HepG2 (cell line): ENCODE data around the gene OR8A1. TPM values are rescaled to one million over a fixed set of nuclear protein-coding genes. Genes with fewer than 3 reads are reported as not detected.

ENCODE experiments used
- ATAC-seq: fragments of 200-7000 bp; cut with Tn5 transposase; 3 replicates; pipeline ENCODE4 v1.9.1; 2020; ENCODE audit warnings: mild to moderate bottlenecking, moderate library complexity
- BruUV-seq: library from RNA; stranded (reverse); fragments of 400-500 nt; replicated peaks from 2 replicates; lab custom pipeline; 2021; lab: Mats Ljungman, UMichigan
- CTCF ChIA-PET: fragments of 300-600 bp; formaldehyde crosslinking; extraction: SDS; loops from one replicate; lab custom pipeline; 2021; ENCODE audit warnings: low total read pairs, inconsistent platforms, low intra/inter-chr PET ratio; lab: Yijun Ruan, JAX
- POLR2A ChIA-PET: fragments of 350-600 bp; sonication (Branson Sonifier 250); formaldehyde crosslinking; loops from one replicate; lab custom pipeline; 2020; ENCODE audit warnings: antibody characterized with exemption, inconsistent platforms; lab: Yijun Ruan, JAX
- DNase-seq: peaks from one replicate; pipeline ENCODE4 v3.0.0-alpha.2; 2015; ENCODE audit warnings: low spot score
- FAIRE-seq: peaks from 3 replicates; lab custom pipeline; 2011; peaks lifted over from hg19 to GRCh38; lab: Jason Lieb, UNC
- H2AFZ ChIP-seq: one replicate; pipeline ENCODE4 v1.6.1; 2011; ENCODE audit warnings: low read length, inconsistent platforms
- H3K27ac ChIP-seq: fragments of 300-600 bp; 3 replicates; pipeline ENCODE4 v1.8.0; 2011; ENCODE audit warnings: mixed run types, mild to moderate bottlenecking, mixed read lengths, low read length, inconsistent platforms; ENCODE audit not compliant: insufficient read depth; ENCODE audit errors: extremely low read length
- H3K27me3 ChIP-seq, 2 experiments: fragments of 200-600 bp in 1 of 2; 2 replicates in 1 of 2; 3 replicates in 1 of 2; pipeline versions ENCODE4 v1.6.0 to v1.8.0; 2011; ENCODE audit warnings: low read length in 2 of 2, mild to moderate bottlenecking in 2 of 2, moderate library complexity in 2 of 2, inconsistent platforms in 1 of 2; ENCODE audit not compliant: insufficient read depth in 2 of 2, control insufficient read depth in 1 of 2
- H3K36me3 ChIP-seq, 2 experiments: fragments of 200-600 bp in 1 of 2; replicated peaks in 1 of 2; 2 replicates in 1 of 2; 3 replicates in 1 of 2; pipeline versions ENCODE4 v1.5.1 to v1.8.0; 2011; ENCODE audit warnings: low read length in 2 of 2, inconsistent platforms in 1 of 2; ENCODE audit not compliant: insufficient read depth in 2 of 2, control insufficient read depth in 1 of 2
- H3K4me1 ChIP-seq: 2 replicates; pipeline ENCODE4 v1.5.1; 2012; ENCODE audit warnings: low read length, inconsistent platforms; ENCODE audit not compliant: insufficient read depth
- H3K4me2 ChIP-seq: 2 replicates; pipeline ENCODE4 v1.6.0; 2011; ENCODE audit warnings: low read depth, low read length, inconsistent platforms
- H3K4me3 ChIP-seq, 3 experiments: fragments of 200-600 bp in 1 of 3; sonication (generic), shearing (Covaris generic) in 1 of 3; replicated peaks in 1 of 3; 2 replicates each; pipeline ENCODE4 v1.5.1; 2011 to 2016; ENCODE audit warnings: low read length in 3 of 3, inconsistent platforms in 2 of 3, low read depth in 2 of 3, mild to moderate bottlenecking in 2 of 3, control low read depth in 1 of 3, mixed read lengths in 1 of 3; ENCODE audit not compliant: insufficient read depth in 1 of 3
- H3K79me2 ChIP-seq: one replicate; pipeline ENCODE4 v1.6.1; 2011; ENCODE audit warnings: low read length, inconsistent platforms; ENCODE audit not compliant: insufficient read depth
- H3K9ac ChIP-seq: 2 replicates; pipeline ENCODE4 v1.6.0; 2011; ENCODE audit warnings: mild to moderate bottlenecking, low read depth, low read length, inconsistent platforms; ENCODE audit not compliant: insufficient read depth
- H3K9me3 ChIP-seq: 2 replicates; pipeline ENCODE4 v1.5.1; 2012; ENCODE audit warnings: mild to moderate bottlenecking, low read length
- H4K20me1 ChIP-seq: 2 replicates; pipeline ENCODE4 v1.6.0; 2011; ENCODE audit warnings: inconsistent platforms, mild to moderate bottlenecking, low read length, moderate library complexity; ENCODE audit not compliant: insufficient read depth
- KDM5A ChIP-seq: fragments of 200-600 bp; sonication (generic); IDR thresholded peaks from 2 replicates; pipeline ENCODE4 v1.7.0; 2018; ENCODE audit warnings: antibody characterized with exemption, mild to moderate bottlenecking, low read length, borderline replicate concordance
- MTA3 ChIP-seq: sonication (generic); formaldehyde crosslinking; IDR thresholded peaks from 2 replicates; pipeline ENCODE4 v1.4.0; 2020; ENCODE audit warnings: missing genetic modification reagents
- POGZ ChIP-seq: sonication (generic); formaldehyde crosslinking; IDR thresholded peaks from 2 replicates; pipeline ENCODE4 v1.4.0; 2020; ENCODE audit warnings: mild to moderate bottlenecking, missing genetic modification reagents
- ZBED4 ChIP-seq: sonication (generic); formaldehyde crosslinking; IDR thresholded peaks from 2 replicates; pipeline ENCODE4 v1.4.0; 2020; ENCODE audit warnings: missing genetic modification reagents, borderline replicate concordance
- ZSCAN21 ChIP-seq: sonication (generic); formaldehyde crosslinking; IDR thresholded peaks from 2 replicates; pipeline ENCODE4 v1.8.0; 2022; ENCODE audit warnings: mild to moderate bottlenecking, missing genetic modification reagents, moderate library complexity, borderline replicate concordance
- ZSCAN30 ChIP-seq: sonication (generic); formaldehyde crosslinking; IDR thresholded peaks from 2 replicates; pipeline ENCODE4 v1.5.0; 2020; ENCODE audit warnings: mild to moderate bottlenecking, missing genetic modification reagents
- WGBS: methylation state at CpG from one replicate; pipeline ENCODE4 v1.1.6; 2017; ENCODE audit warnings: low lambda C conversion rate; 5-methylcytosine and 5-hydroxymethylcytosine counted together
- in situ Hi-C: cut with HindIII; loops from 2 replicates; pipeline ENCODE4 v1.10.0; 2017; ENCODE audit warnings: low pct_unique_long_range_greater_than_20kb; ENCODE audit not compliant: extremely low pct_ligation_motif_present
- intact Hi-C: fragments of 100-400 bp; cut with micrococcal nuclease; formaldehyde crosslinking; loops from one replicate; pipeline ENCODE4 v1.10.0; 2022; ENCODE audit not compliant: unreplicated experiment
- polyA plus RNA-seq, 8 experiments: library from polyadenylated mRNA; depleted of rRNA in 3 of 8; stranded (reverse) in 7 of 8; unstranded in 1 of 8; fragments of >200 nt; fragmentation: Illumina TruSeq in 4 of 8; extraction: Trizol in 4 of 8; gene quantifications; 2 replicates each; pipeline versions ENCODE4 v1.2.1 to v1.2.3, GENCODE V29; 2011 to 2016; ENCODE audit warnings: low read depth in 4 of 8, missing spikeins in 1 of 8, mixed read lengths in 1 of 8; ENCODE audit not compliant: insufficient read depth in 1 of 8
- total RNA-seq, 5 experiments: library from RNA; depleted of rRNA; stranded (reverse); fragments of >200 nt; fragmentation: Illumina TruSeq; extraction: Trizol; gene quantifications; 2 replicates each; pipeline ENCODE4 v1.2.3, GENCODE V29; 2016; ENCODE audit warnings: low read depth in 1 of 5
- TF ChIP-seq, protein P1 (sequence below): sonication (generic); formaldehyde crosslinking; IDR thresholded peaks from 2 replicates; pipeline ENCODE4 v1.5.1; 2020; ENCODE audit warnings: missing genetic modification reagents, mild to moderate bottlenecking, borderline replicate concordance

Gene OR8A1
- total and polyA plus RNA-seq, 2 of the 13 experiments (the other 11 are each of a cell fraction or from before 2014, with no cell fraction given), result not detected

GRCh38 chr11:124584681-124585372 lies 15.0 kb downstream of the OR8A1 start:
- WGBS, result 5% methylated on average over 3 of the region's 4 CpGs
- Histone ChIP-seq H3K9ac (no peak overlapping the region), H4K20me1 (no peaks in the 10 kb centered on the region), H3K79me2 (no peaks in the 10 kb centered on the region), H3K9me3 (no peaks in the 10 kb centered on the region), H3K27ac (no peak overlapping the region), H3K4me2 (no peak overlapping the region), H3K4me3 (no peak overlapping the region)
- intact Hi-C loops, result no loop called here
- POLR2A ChIA-PET, result no interaction called here
- ATAC-seq (no peak), FAIRE-seq (no peak)
- BruUV-seq, result no TSS peak
- in situ Hi-C loops, result loop anchor here (5.0 kb wide), 1 partner anchor 168 kb away; no protein-coding TSS in a partner anchor
- TF ChIP-seq MTA3 (CRISPR knock-in tag) (no peak), ZSCAN30 (CRISPR knock-in tag) (no peak), POGZ (CRISPR knock-in tag) (no peak), ZBED4 (CRISPR knock-in tag) (no peak), KDM5A (no peak), ZSCAN21 (CRISPR knock-in tag) (no peak)
- TF ChIP-seq, protein P1, sequence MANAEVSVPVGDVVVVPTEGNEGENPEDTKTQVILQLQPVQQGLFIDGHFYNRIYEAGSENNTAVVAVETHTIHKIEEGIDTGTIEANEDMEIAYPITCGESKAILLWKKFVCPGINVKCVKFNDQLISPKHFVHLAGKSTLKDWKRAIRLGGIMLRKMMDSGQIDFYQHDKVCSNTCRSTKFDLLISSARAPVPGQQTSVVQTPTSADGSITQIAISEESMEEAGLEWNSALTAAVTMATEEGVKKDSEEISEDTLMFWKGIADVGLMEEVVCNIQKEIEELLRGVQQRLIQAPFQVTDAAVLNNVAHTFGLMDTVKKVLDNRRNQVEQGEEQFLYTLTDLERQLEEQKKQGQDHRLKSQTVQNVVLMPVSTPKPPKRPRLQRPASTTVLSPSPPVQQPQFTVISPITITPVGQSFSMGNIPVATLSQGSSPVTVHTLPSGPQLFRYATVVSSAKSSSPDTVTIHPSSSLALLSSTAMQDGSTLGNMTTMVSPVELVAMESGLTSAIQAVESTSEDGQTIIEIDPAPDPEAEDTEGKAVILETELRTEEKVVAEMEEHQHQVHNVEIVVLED (CRISPR knock-in tag), result no peak
- TF ChIP-seq, all 625 proteins: peak for 0
- H3K36me3 ChIP-seq, result no peaks in the 10 kb centered on the region
- CTCF ChIA-PET, result interaction anchor here (1.7 to 3.2 kb wide), 2 partner anchors 169 to 183 kb away, joined by 6 to 29 read pairs; no protein-coding TSS in a partner anchor
- DNase-seq, result no peak
- no peaks in the 10 kb centered on the region for H3K4me1 ChIP-seq
- no peak overlapping the region for H2AFZ ChIP-seq
- H3K27me3 ChIP-seq, result peaks cover 0 to 8% of the 10 kb centered on the region in 2 experiments; a peak in 2 of 5 replicates
